Measurements from ENCODE around the gene GNAT1. TPM values are rescaled to one million over a fixed set of nuclear protein-coding genes. Genes with fewer than 3 reads are reported as not detected.
A peak's percentile ranks its signal among the peaks of the same experiment; 100 is the strongest.

GNAT1 gene
- total and polyA plus RNA-seq, 2 of the 13 experiments (the other 11 are each of a cell fraction or from before 2014, with no cell fraction given) = 0.15 TPM; not detected in 1

GRCh38 chr3:50203113-50203808, 11.9 kb downstream of the GNAT1 start (continued):
- TF ChIP-seq NFIB (CRISPR knock-in tag; IDR thresholded peaks at IDR 0.05; ENCODE audit: borderline replicate concordance) (no peak), HMGXB4 (CRISPR knock-in tag; IDR thresholded peaks at IDR 0.05; ENCODE audit: borderline replicate concordance in 1 of 2, low read depth in 1 of 2) (no peak), ZNF615 (CRISPR knock-in tag; IDR thresholded peaks at IDR 0.05; ENCODE audit: borderline replicate concordance) (no peak), AKNA (CRISPR knock-in tag; IDR thresholded peaks at IDR 0.05; ENCODE audit: borderline replicate concordance) (no peak), BRD4 (CRISPR knock-in tag; IDR thresholded peaks at IDR 0.05) (0 out of 2 replicates have a peak, but pooled peaks have one; percentile 64), DR1 (CRISPR knock-in tag; IDR thresholded peaks at IDR 0.05) (peak; percentile 62), ZNF564 (CRISPR knock-in tag; IDR thresholded peaks at IDR 0.05) (peak; percentile 73; the same call in 1 of the 2 replicates), REXO4 (CRISPR knock-in tag; IDR thresholded peaks at IDR 0.05; ENCODE audit: borderline replicate concordance) (no peak), GRHL1 (CRISPR knock-in tag; conservative IDR thresholded peaks at IDR 0.05) (no peak), TFDP2 (CRISPR knock-in tag; IDR thresholded peaks at IDR 0.05) (peak; percentile 30; the same call in 1 of the 2 replicates), GABPA (IDR thresholded peaks at IDR 0.05; ENCODE audit: low read depth, low read length) (no peak), GABPA (CRISPR knock-in tag; IDR thresholded peaks at IDR 0.05; ENCODE audit: low read depth) (no peak), POGK (CRISPR knock-in tag; conservative IDR thresholded peaks at IDR 0.05) (peak; percentile 66), NFKB2 (CRISPR knock-in tag; IDR thresholded peaks at IDR 0.05; ENCODE audit: borderline replicate concordance) (no peak; the same call in 1 of the 2 replicates), ADNP (CRISPR knock-in tag; IDR thresholded peaks at IDR 0.05) (no peak)

Data from HepG2 (cell line).